OCI-LY3 (cell line): Measurements from ENCODE around the gene DPF3.
A peak's percentile ranks its signal among the peaks of the same experiment; 100 is the strongest.

Source experiments
- H2AFZ ChIP-seq: fragments of 200-600, 300-600 bp; shearing (Covaris generic); 2 replicates; pipeline ENCODE4 v1.6.0; 2014; ENCODE audit warnings: antibody characterized with exemption, low read depth, low read length
- H3K27ac ChIP-seq: fragments of 200-600, 300-600 bp; sonication (generic); 2 replicates; pipeline ENCODE4 v1.5.1; 2014; ENCODE audit warnings: mild to moderate bottlenecking, low read length, moderate library complexity, mixed read lengths
- H3K27me3 ChIP-seq: fragments of 200-600, 300-600 bp; sonication (generic); 2 replicates; pipeline ENCODE4 v1.6.1; 2014; ENCODE audit warnings: low read depth, low read length, mixed read lengths
- H3K36me3 ChIP-seq: fragments of 200-600, 300-600 bp; sonication (generic); replicated peaks from 2 replicates; pipeline ENCODE3; 2014; ENCODE audit warnings: low read depth, low read length, mixed read lengths
- H3K4me1 ChIP-seq: fragments of 300-600, 200-600 bp; sonication (generic); 2 replicates; pipeline ENCODE4 v1.6.1; 2014; ENCODE audit warnings: low read length, mixed read lengths
- H3K4me2 ChIP-seq: fragments of 200-600, 300-600 bp; sonication (generic); 2 replicates; pipeline ENCODE4 v1.6.1; 2014; ENCODE audit warnings: low read length, mixed read lengths
- H3K4me3 ChIP-seq: fragments of 300-600, 200-600 bp; sonication (generic); 2 replicates; pipeline ENCODE4 v1.5.1; 2014; ENCODE audit warnings: antibody characterized with exemption, mild to moderate bottlenecking, low read length, moderate library complexity
- H3K79me2 ChIP-seq: fragments of 300-600, 200-600 bp; shearing (Covaris generic); 2 replicates; pipeline ENCODE4 v1.6.1; 2014; ENCODE audit warnings: mild to moderate bottlenecking, low read length, mixed read lengths
- H3K9ac ChIP-seq: fragments of 300-600, 200-600 bp; shearing (Covaris generic); 2 replicates; pipeline ENCODE4 v1.6.0; 2014; ENCODE audit warnings: mild to moderate bottlenecking, low read length, moderate library complexity
- H3K9me3 ChIP-seq: fragments of 200-600, 300-600 bp; shearing (Covaris generic); 2 replicates; pipeline ENCODE4 v1.6.1; 2014; ENCODE audit warnings: low read length, mixed read lengths; ENCODE audit not compliant: insufficient read depth
- H4K20me1 ChIP-seq: fragments of 200-600, 300-600 bp; sonication (generic); 2 replicates; pipeline ENCODE4 v1.6.1; 2016; ENCODE audit warnings: low read length, mixed read lengths; ENCODE audit not compliant: insufficient read depth
- CTCF ChIP-seq: fragments of 200-600, 300-600 bp; sonication (generic); IDR thresholded peaks from 2 replicates; pipeline ENCODE4 v1.5.1; 2014; ENCODE audit warnings: antibody characterized with exemption, low read length, low read depth
- EZH2phosphoT487 ChIP-seq: fragments of 200-600 bp; shearing (Covaris generic); IDR thresholded peaks from 2 replicates; pipeline ENCODE4 v1.6.1; 2018; ENCODE audit warnings: antibody characterized with exemption, mixed run types, low read depth

DPF3 gene

GRCh38 chr14:72790887-72791566 is 102.9 kb downstream of the DPF3 start:
- Histone ChIP-seq H4K20me1 (no peaks in the 10 kb centered on the region), H3K79me2 (peaks cover 37% of the 10 kb centered on the region), H3K27me3 (no peaks in the 10 kb centered on the region), H2AFZ (no peak overlapping the region), H3K4me1 (peaks cover 59% of the 10 kb centered on the region), H3K27ac (peak overlapping the region; percentile 79), H3K9ac (peak overlapping the region; percentile 74), H3K36me3 (peaks cover 3% of the 10 kb centered on the region), H3K4me3 (peak overlapping the region; percentile 73), H3K9me3 (no peaks in the 10 kb centered on the region), H3K4me2 (peak overlapping the region; percentile 82)
- TF ChIP-seq EZH2phosphoT487 (no peak), CTCF (no peak)

GRCh38 chr14:72788972-72789728 is 104.8 kb downstream of the DPF3 start:
- no peaks in the 10 kb centered on the region for H4K20me1 ChIP-seq
- peaks cover 49% of the 10 kb centered on the region for H3K79me2 ChIP-seq
- peak overlapping the region; percentile 39; the same call in 1 of the 2 replicates for H3K9ac ChIP-seq
- no peak overlapping the region for H2AFZ ChIP-seq
- H3K27ac ChIP-seq: peak overlapping the region; percentile 40
- no peaks in the 10 kb centered on the region for H3K9me3 ChIP-seq
- peaks cover 9% of the 10 kb centered on the region for H3K36me3 ChIP-seq
- peak overlapping the region; percentile 1; the same call in 1 of the 2 replicates for H3K4me3 ChIP-seq
- no peak for TF ChIP-seq EZH2phosphoT487
- no peak for TF ChIP-seq CTCF
- peaks cover 76% of the 10 kb centered on the region for H3K4me1 ChIP-seq
- H3K4me2 ChIP-seq: peak overlapping the region; percentile 33
- no peaks in the 10 kb centered on the region for H3K27me3 ChIP-seq

GRCh38 chr14:72788255-72788654 is 105.6 kb downstream of the DPF3 start:
- TF ChIP-seq EZH2phosphoT487: no peak
- no peak for TF ChIP-seq CTCF
- Histone ChIP-seq H3K9ac (peak overlapping the region; percentile 39; the same call in 1 of the 2 replicates), H3K27ac (peak overlapping the region; percentile 40), H3K4me3 (peak overlapping the region; percentile 3; the same call in 1 of the 2 replicates), H3K9me3 (no peaks in the 10 kb centered on the region), H3K4me1 (peaks cover 80% of the 10 kb centered on the region), H3K36me3 (peaks cover 14% of the 10 kb centered on the region), H3K27me3 (no peaks in the 10 kb centered on the region), H3K4me2 (peak overlapping the region; percentile 33), H4K20me1 (no peaks in the 10 kb centered on the region), H2AFZ (no peak overlapping the region), H3K79me2 (peaks cover 54% of the 10 kb centered on the region)

- Histone ChIP-seq H3K36me3 (peaks cover 16% of the 10 kb centered on the region), H3K4me1 (peaks cover 79% of the 10 kb centered on the region), H4K20me1 (no peaks in the 10 kb centered on the region), H3K4me3 (no peak overlapping the region), H3K79me2 (peaks cover 53% of the 10 kb centered on the region), H3K4me2 (peak overlapping the region; percentile 33; the same call in 1 of the 2 replicates), H3K27ac (peak overlapping the region; percentile 29; the same call in 1 of the 2 replicates), H3K9me3 (no peaks in the 10 kb centered on the region), H3K9ac (peak overlapping the region; percentile 39; the same call in 1 of the 2 replicates), H2AFZ (no peak overlapping the region), H3K27me3 (no peaks in the 10 kb centered on the region)
- no peak for TF ChIP-seq CTCF
- no peak for TF ChIP-seq EZH2phosphoT487
Observed at GRCh38 chr14:72787841-72788240, 106.1 kb downstream of the DPF3 start.
